HEK293 (cell line): Measurements from ENCODE around the gene REEP6.
A peak's percentile ranks its signal among the peaks of the same experiment; 100 is the strongest.

ENCODE experiments used
- CTCF ChIA-PET: fragments of 350-600 bp; formaldehyde crosslinking; extraction: SDS; loops from one replicate; lab custom pipeline; 2021; ENCODE audit warnings: antibody characterized with exemption; lab: Yijun Ruan, JAX
- POLR2A ChIA-PET: fragments of 300-600 bp; formaldehyde crosslinking; extraction: SDS; loops from one replicate; lab custom pipeline; 2020; ENCODE audit warnings: antibody characterized with exemption, inconsistent platforms; lab: Yijun Ruan, JAX
- H3K27ac ChIP-seq: fragments of 200-500 bp; sonication (Bioruptor generic); 2 replicates; pipeline ENCODE4 v1.5.1; 2014; ENCODE audit warnings: low read depth, low read length, control low read depth, inconsistent platforms; ENCODE audit errors: extremely low read depth
- H3K36me3 ChIP-seq, 2 experiments: fragments of 200-500 bp in 1 of 2; sonication (Bioruptor generic) in 1 of 2; 1 replicate in 1 of 2; 2 replicates in 1 of 2; pipeline ENCODE4 v1.5.1; 2014 to 2017; ENCODE audit warnings: inconsistent platforms in 2 of 2, low read length in 2 of 2; ENCODE audit not compliant: control insufficient read depth in 2 of 2, insufficient read depth in 1 of 2
- H3K4me1 ChIP-seq: fragments of 200-500 bp; sonication (Bioruptor generic); 2 replicates; pipeline ENCODE4 v1.5.1; 2014; ENCODE audit warnings: mild to moderate bottlenecking, low read length, inconsistent platforms; ENCODE audit not compliant: control insufficient read depth, insufficient read depth
- H3K4me3 ChIP-seq: 2 replicates; pipeline ENCODE4 v1.5.1; 2011; ENCODE audit warnings: low read depth, mild to moderate bottlenecking, control low read depth, low read length, moderate library complexity
- H3K9me3 ChIP-seq: fragments of 200-500 bp; sonication (Bioruptor generic); 2 replicates; pipeline ENCODE4 v1.5.1; 2014; ENCODE audit warnings: low read depth, low read length, inconsistent platforms; ENCODE audit not compliant: control insufficient read depth, insufficient read depth
- GFI1B ChIP-seq: fragments of 450-650 bp; formaldehyde crosslinking; IDR thresholded peaks from 2 replicates; pipeline ENCODE4 v1.5.1; 2016; ENCODE audit warnings: missing biosample characterization, missing genetic modification characterization
- GLI4 ChIP-seq: fragments of 450-650 bp; formaldehyde crosslinking; IDR thresholded peaks from 2 replicates; pipeline ENCODE4 v1.5.1; 2016; ENCODE audit warnings: missing biosample characterization, missing genetic modification characterization
- GLIS1 ChIP-seq: fragments of 450-650 bp; formaldehyde crosslinking; IDR thresholded peaks from 2 replicates; pipeline ENCODE4 v1.5.1; 2016; ENCODE audit warnings: missing biosample characterization, missing genetic modification characterization
- KLF10 ChIP-seq: fragments of 450-650 bp; IDR thresholded peaks from 2 replicates; pipeline ENCODE4 v1.5.1; 2018; ENCODE audit warnings: missing biosample characterization, mild to moderate bottlenecking, missing genetic modification characterization
- ZBTB1 ChIP-seq: fragments of 450-650 bp; formaldehyde crosslinking; IDR thresholded peaks from 2 replicates; pipeline ENCODE4 v1.5.1; 2016; ENCODE audit warnings: missing biosample characterization, missing genetic modification characterization
- ZBTB20 ChIP-seq: fragments of 450-650 bp; formaldehyde crosslinking; IDR thresholded peaks from 2 replicates; pipeline ENCODE4 v1.5.1; 2016; ENCODE audit warnings: missing biosample characterization, missing genetic modification characterization
- ZBTB7A ChIP-seq: fragments of 450-650 bp; formaldehyde crosslinking; IDR thresholded peaks from 2 replicates; pipeline ENCODE4 v1.5.1; 2016; ENCODE audit warnings: low read depth, missing biosample characterization, missing genetic modification characterization
- ZNF146 ChIP-seq: fragments of 450-650 bp; formaldehyde crosslinking; IDR thresholded peaks from 2 replicates; pipeline ENCODE4 v1.5.1; 2016; ENCODE audit warnings: missing biosample characterization, missing genetic modification characterization
- ZNF155 ChIP-seq: fragments of 450-650 bp; formaldehyde crosslinking; IDR thresholded peaks from 2 replicates; pipeline ENCODE4 v1.5.1; 2016; ENCODE audit warnings: missing biosample characterization, missing genetic modification characterization
- ZNF16 ChIP-seq: fragments of 450-650 bp; formaldehyde crosslinking; IDR thresholded peaks from 2 replicates; pipeline ENCODE4 v1.5.1; 2016; ENCODE audit warnings: low read depth, missing biosample characterization, missing genetic modification characterization
- ZNF174 ChIP-seq: fragments of 450-650 bp; formaldehyde crosslinking; IDR thresholded peaks from 2 replicates; pipeline ENCODE4 v1.5.0; 2017; ENCODE audit warnings: missing biosample characterization, mild to moderate bottlenecking, missing genetic modification characterization
- ZNF184 ChIP-seq: fragments of 450-650 bp; IDR thresholded peaks from 2 replicates; pipeline ENCODE4 v1.5.1; 2018; ENCODE audit warnings: missing biosample characterization, mild to moderate bottlenecking, missing genetic modification characterization
- ZNF2 ChIP-seq: fragments of 450-650 bp; formaldehyde crosslinking; IDR thresholded peaks from 2 replicates; pipeline ENCODE4 v1.5.1; 2016; ENCODE audit warnings: missing biosample characterization, missing genetic modification characterization
- ZNF24 ChIP-seq: fragments of 450-650 bp; formaldehyde crosslinking; IDR thresholded peaks from 2 replicates; pipeline ENCODE4 v1.5.1; 2016; ENCODE audit warnings: missing biosample characterization, missing genetic modification characterization
- ZNF292 ChIP-seq: fragments of 450-650 bp; formaldehyde crosslinking; IDR thresholded peaks from 2 replicates; pipeline ENCODE4 v1.5.1; 2016; ENCODE audit warnings: low read depth, missing biosample characterization, missing genetic modification characterization, borderline replicate concordance
- ZNF302 ChIP-seq: fragments of 450-650 bp; formaldehyde crosslinking; IDR thresholded peaks from 2 replicates; pipeline ENCODE4 v1.5.1; 2016; ENCODE audit warnings: missing biosample characterization, missing genetic modification characterization, low read depth
- ZNF394 ChIP-seq: fragments of 450-650 bp; formaldehyde crosslinking; IDR thresholded peaks from 2 replicates; pipeline ENCODE4 v1.5.1; 2016; ENCODE audit warnings: missing biosample characterization, missing genetic modification characterization, mild to moderate bottlenecking, moderate library complexity, borderline replicate concordance
- ZNF473 ChIP-seq: fragments of 450-650 bp; formaldehyde crosslinking; IDR thresholded peaks from 2 replicates; pipeline ENCODE4 v1.5.1; 2017; ENCODE audit warnings: missing biosample characterization, missing genetic modification characterization
- ZNF529 ChIP-seq: fragments of 450-650 bp; formaldehyde crosslinking; IDR thresholded peaks from 2 replicates; pipeline ENCODE4 v1.5.1; 2017; ENCODE audit warnings: missing genetic modification characterization, missing biosample characterization; ENCODE audit not compliant: insufficient replicate concordance
- ZNF544 ChIP-seq: fragments of 450-650 bp; formaldehyde crosslinking; IDR thresholded peaks from 2 replicates; pipeline ENCODE4 v1.5.0; 2017; ENCODE audit warnings: missing biosample characterization, missing genetic modification characterization
- ZNF549 ChIP-seq: fragments of 450-650 bp; IDR thresholded peaks from 2 replicates; pipeline ENCODE4 v1.5.1; 2018; ENCODE audit warnings: missing biosample characterization, missing genetic modification characterization, mild to moderate bottlenecking, inconsistent platforms, moderate library complexity
- ZNF660 ChIP-seq: fragments of 450-650 bp; IDR thresholded peaks from 2 replicates; pipeline ENCODE4 v1.5.1; 2018; ENCODE audit warnings: missing biosample characterization, mild to moderate bottlenecking, missing genetic modification characterization
- ZNF692 ChIP-seq: fragments of 450-650 bp; formaldehyde crosslinking; IDR thresholded peaks from 2 replicates; pipeline ENCODE4 v1.5.1; 2016; ENCODE audit warnings: missing biosample characterization, missing genetic modification characterization
- ZNF76 ChIP-seq: fragments of 450-650 bp; formaldehyde crosslinking; IDR thresholded peaks from 2 replicates; pipeline ENCODE4; 2016; ENCODE audit warnings: low read depth, missing biosample characterization, missing genetic modification characterization, borderline replicate concordance
- ZNF830 ChIP-seq: fragments of 450-650 bp; IDR thresholded peaks from 2 replicates; pipeline ENCODE4 v1.5.0; 2018; ENCODE audit warnings: missing biosample characterization, missing genetic modification characterization, low read depth, mild to moderate bottlenecking, moderate library complexity
- ZNF843 ChIP-seq: fragments of 450-650 bp; formaldehyde crosslinking; IDR thresholded peaks from 2 replicates; pipeline ENCODE4 v1.5.1; 2016; ENCODE audit warnings: missing biosample characterization, missing genetic modification characterization
- ZXDB ChIP-seq: fragments of 450-650 bp; formaldehyde crosslinking; IDR thresholded peaks from 2 replicates; pipeline ENCODE4 v1.5.1; 2016; ENCODE audit warnings: missing biosample characterization, missing genetic modification characterization
- TF ChIP-seq, protein P1 (sequence below): fragments of 450-650 bp; formaldehyde crosslinking; IDR thresholded peaks from 2 replicates; pipeline ENCODE4 v1.5.1; 2016; ENCODE audit warnings: missing biosample characterization, missing genetic modification characterization
- TF ChIP-seq, protein P2 (sequence below): fragments of 450-650 bp; formaldehyde crosslinking; IDR thresholded peaks from 2 replicates; pipeline ENCODE4 v1.5.1; 2016; ENCODE audit warnings: missing biosample characterization, missing genetic modification characterization
- TF ChIP-seq, protein P3 (sequence below): fragments of 450-650 bp; formaldehyde crosslinking; IDR thresholded peaks from 2 replicates; pipeline ENCODE4 v1.5.1; 2017; ENCODE audit warnings: missing biosample characterization, mild to moderate bottlenecking, missing genetic modification characterization, moderate library complexity

Gene REEP6

DNA sequence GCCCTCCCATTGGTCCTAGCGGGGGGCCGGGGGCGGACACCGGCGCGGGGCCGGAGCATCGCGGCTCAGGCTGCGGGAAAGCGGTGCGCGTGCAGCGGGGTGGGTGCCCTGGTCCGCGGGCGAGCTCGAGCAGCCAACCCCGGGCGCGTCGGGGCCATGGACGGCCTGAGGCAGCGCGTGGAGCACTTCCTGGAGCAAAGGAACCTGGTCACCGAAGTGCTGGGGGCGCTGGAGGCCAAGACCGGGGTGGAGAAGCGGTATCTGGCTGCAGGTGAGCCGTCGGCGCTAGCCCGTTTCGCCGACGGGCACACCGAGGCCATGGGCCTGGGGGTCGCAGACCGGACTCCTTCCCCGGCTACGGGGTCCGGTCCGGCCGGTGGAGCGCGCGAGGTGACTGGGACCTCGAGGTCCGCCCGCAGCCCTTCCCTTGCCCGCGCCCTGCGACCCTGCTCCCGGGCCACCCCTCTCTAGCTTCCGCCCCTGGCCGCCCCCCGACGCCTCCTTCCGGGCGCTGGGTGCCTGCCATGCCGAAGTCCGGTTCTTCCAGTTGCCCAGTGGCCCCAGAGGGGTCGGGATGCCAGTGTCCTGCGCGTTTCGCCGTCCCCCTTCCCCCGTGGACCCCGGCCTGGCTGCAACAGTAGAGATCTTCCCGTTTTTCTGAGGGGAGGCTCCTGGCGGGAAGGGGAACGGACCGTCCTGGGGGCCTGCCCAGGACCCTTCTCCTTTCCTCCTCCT lies at the start of gene REEP6:
REEP6 (plus strand) TSS at position 68 of the 735 bp plus-strand sequence; CDS start at position 157, 89 bp downstream.
- Histone ChIP-seq H3K9me3 (no peaks in the 10 kb centered on the region), H3K4me1 (peaks cover 5% of the 10 kb centered on the region), H3K4me3 (peak within 1 kb of the TSS; percentile 46), H3K27ac (peak within 1 kb of the TSS; percentile 34; the same call in 1 of the 2 replicates), H3K36me3 (no peaks in the 10 kb centered on the region)
- CTCF ChIA-PET: interaction anchor here (1.2 to 1.4 kb wide), 2 partner anchors 11 to 23 kb away, joined by 3 to 11 read pairs; no protein-coding TSS in a partner anchor
- POLR2A ChIA-PET: interaction anchor here (0.6 to 1.5 kb wide), 11 partner anchors 10 to 344 kb away, joined by 3 to 7 read pairs (median 4); no protein-coding TSS in a partner anchor
- TF ChIP-seq ZBTB1 (tag by site-specific recombination) (0 out of 2 replicates have a peak, but pooled peaks have one; percentile 32), ZNF830 (no peak), ZNF76 (tag by site-specific recombination) (no peak), ZNF16 (tag by site-specific recombination) (no peak), ZNF146 (no peak), ZNF155 (tag by site-specific recombination) (no peak), ZNF549 (tag by site-specific recombination) (no peak), ZNF544 (tag by site-specific recombination) (no peak), ZBTB7A (tag by site-specific recombination) (no peak), ZNF394 (tag by site-specific recombination) (no peak), KLF10 (tag by site-specific recombination) (no peak), ZBTB20 (no peak), ZNF473 (tag by site-specific recombination) (no peak), GLI4 (no peak), ZNF184 (no peak), ZNF302 (tag by site-specific recombination) (no peak), ZNF2 (tag by site-specific recombination) (no peak), ZNF292 (tag by site-specific recombination) (no peak), ZNF660 (0 out of 2 replicates have a peak, but pooled peaks have one; percentile 28), ZNF529 (tag by site-specific recombination) (no peak), GLIS1 (tag by site-specific recombination) (peak; percentile 80; the same call in 1 of the 2 replicates), ZNF692 (tag by site-specific recombination) (peak; percentile 12; the same call in 1 of the 2 replicates), ZNF24 (tag by site-specific recombination) (no peak), ZXDB (tag by site-specific recombination) (no peak), GFI1B (tag by site-specific recombination) (no peak), ZNF174 (tag by site-specific recombination) (no peak), ZNF843 (tag by site-specific recombination) (no peak)
- TF ChIP-seq, protein P1, sequence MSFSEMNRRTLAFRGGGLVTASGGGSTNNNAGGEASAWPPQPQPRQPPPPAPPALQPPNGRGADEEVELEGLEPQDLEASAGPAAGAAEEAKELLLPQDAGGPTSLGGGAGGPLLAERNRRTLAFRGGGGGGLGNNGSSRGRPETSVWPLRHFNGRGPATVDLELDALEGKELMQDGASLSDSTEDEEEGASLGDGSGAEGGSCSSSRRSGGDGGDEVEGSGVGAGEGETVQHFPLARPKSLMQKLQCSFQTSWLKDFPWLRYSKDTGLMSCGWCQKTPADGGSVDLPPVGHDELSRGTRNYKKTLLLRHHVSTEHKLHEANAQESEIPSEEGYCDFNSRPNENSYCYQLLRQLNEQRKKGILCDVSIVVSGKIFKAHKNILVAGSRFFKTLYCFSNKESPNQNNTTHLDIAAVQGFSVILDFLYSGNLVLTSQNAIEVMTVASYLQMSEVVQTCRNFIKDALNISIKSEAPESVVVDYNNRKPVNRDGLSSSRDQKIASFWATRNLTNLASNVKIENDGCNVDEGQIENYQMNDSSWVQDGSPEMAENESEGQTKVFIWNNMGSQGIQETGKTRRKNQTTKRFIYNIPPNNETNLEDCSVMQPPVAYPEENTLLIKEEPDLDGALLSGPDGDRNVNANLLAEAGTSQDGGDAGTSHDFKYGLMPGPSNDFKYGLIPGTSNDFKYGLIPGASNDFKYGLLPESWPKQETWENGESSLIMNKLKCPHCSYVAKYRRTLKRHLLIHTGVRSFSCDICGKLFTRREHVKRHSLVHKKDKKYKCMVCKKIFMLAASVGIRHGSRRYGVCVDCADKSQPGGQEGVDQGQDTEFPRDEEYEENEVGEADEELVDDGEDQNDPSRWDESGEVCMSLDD (tag by site-specific recombination): no peak
- TF ChIP-seq, protein P2, sequence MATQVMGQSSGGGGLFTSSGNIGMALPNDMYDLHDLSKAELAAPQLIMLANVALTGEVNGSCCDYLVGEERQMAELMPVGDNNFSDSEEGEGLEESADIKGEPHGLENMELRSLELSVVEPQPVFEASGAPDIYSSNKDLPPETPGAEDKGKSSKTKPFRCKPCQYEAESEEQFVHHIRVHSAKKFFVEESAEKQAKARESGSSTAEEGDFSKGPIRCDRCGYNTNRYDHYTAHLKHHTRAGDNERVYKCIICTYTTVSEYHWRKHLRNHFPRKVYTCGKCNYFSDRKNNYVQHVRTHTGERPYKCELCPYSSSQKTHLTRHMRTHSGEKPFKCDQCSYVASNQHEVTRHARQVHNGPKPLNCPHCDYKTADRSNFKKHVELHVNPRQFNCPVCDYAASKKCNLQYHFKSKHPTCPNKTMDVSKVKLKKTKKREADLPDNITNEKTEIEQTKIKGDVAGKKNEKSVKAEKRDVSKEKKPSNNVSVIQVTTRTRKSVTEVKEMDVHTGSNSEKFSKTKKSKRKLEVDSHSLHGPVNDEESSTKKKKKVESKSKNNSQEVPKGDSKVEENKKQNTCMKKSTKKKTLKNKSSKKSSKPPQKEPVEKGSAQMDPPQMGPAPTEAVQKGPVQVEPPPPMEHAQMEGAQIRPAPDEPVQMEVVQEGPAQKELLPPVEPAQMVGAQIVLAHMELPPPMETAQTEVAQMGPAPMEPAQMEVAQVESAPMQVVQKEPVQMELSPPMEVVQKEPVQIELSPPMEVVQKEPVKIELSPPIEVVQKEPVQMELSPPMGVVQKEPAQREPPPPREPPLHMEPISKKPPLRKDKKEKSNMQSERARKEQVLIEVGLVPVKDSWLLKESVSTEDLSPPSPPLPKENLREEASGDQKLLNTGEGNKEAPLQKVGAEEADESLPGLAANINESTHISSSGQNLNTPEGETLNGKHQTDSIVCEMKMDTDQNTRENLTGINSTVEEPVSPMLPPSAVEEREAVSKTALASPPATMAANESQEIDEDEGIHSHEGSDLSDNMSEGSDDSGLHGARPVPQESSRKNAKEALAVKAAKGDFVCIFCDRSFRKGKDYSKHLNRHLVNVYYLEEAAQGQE (tag by site-specific recombination): no peak
- TF ChIP-seq, protein P3, sequence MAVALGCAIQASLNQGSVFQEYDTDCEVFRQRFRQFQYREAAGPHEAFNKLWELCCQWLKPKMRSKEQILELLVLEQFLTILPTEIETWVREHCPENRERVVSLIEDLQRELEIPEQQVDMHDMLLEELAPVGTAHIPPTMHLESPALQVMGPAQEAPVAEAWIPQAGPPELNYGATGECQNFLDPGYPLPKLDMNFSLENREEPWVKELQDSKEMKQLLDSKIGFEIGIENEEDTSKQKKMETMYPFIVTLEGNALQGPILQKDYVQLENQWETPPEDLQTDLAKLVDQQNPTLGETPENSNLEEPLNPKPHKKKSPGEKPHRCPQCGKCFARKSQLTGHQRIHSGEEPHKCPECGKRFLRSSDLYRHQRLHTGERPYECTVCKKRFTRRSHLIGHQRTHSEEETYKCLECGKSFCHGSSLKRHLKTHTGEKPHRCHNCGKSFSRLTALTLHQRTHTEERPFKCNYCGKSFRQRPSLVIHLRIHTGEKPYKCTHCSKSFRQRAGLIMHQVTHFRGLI (tag by site-specific recombination): no peak
